IMR-90 (cell line): ENCODE data around the gene UBASH3A. TPM values are rescaled to one million over a fixed set of nuclear protein-coding genes. Genes with fewer than 3 reads are reported as not detected.

ENCODE experiments used
- ATAC-seq: fragments of 200-7000 bp; cut with Tn5 transposase; 2 replicates; pipeline ENCODE4 v1.9.1; 2020; ENCODE audit warnings: low read depth, mild to moderate bottlenecking, moderate library complexity
- BruUV-seq: library from RNA; stranded (reverse); fragments of 400-500 nt; replicated peaks from 2 replicates; lab custom pipeline; 2021; lab: Mats Ljungman, UMichigan
- CTCF ChIA-PET: fragments of 300-600 bp; formaldehyde crosslinking; extraction: SDS; loops from one replicate; lab custom pipeline; 2021; ENCODE audit warnings: antibody characterized with exemption; lab: Yijun Ruan, JAX
- POLR2A ChIA-PET: fragments of 300-600 bp; sonication (Branson Sonifier 250); formaldehyde crosslinking; loops from one replicate; lab custom pipeline; 2022; ENCODE audit warnings: antibody characterized with exemption; ENCODE audit not compliant: unreplicated experiment; lab: Charles Lee
- DNase-seq: peaks from one replicate; pipeline ENCODE4 v3.0.0; 2013
- H2AFZ ChIP-seq: replicated peaks from 2 replicates; pipeline ENCODE3; 2013; ENCODE audit warnings: low read length, mild to moderate bottlenecking; ENCODE audit not compliant: poor library complexity
- H2AK5ac ChIP-seq: 2 replicates; pipeline ENCODE4 v1.6.1; 2013; ENCODE audit warnings: low read depth, low read length, inconsistent platforms
- H2AK9ac ChIP-seq: replicated peaks from 2 replicates; pipeline ENCODE3; 2013; ENCODE audit warnings: mild to moderate bottlenecking, low read depth, low read length, moderate library complexity; ENCODE audit not compliant: poor library complexity
- H2BK120ac ChIP-seq: 2 replicates; pipeline ENCODE4 v1.6.1; 2013; ENCODE audit warnings: low read depth, low read length, inconsistent platforms
- H2BK15ac ChIP-seq: 3 replicates; pipeline ENCODE4 v1.6.1; 2013; ENCODE audit warnings: low read depth, low read length, inconsistent platforms
- H2BK20ac ChIP-seq: 2 replicates; pipeline ENCODE4 v1.6.1; 2013; ENCODE audit warnings: low read depth, mild to moderate bottlenecking, inconsistent platforms, low read length, moderate library complexity
- H2BK5ac ChIP-seq: 2 replicates; pipeline ENCODE4 v1.6.1; 2013; ENCODE audit warnings: mild to moderate bottlenecking, low read depth, low read length, inconsistent platforms; ENCODE audit not compliant: poor library complexity, severe bottlenecking
- H3K14ac ChIP-seq: replicated peaks from 2 replicates; pipeline ENCODE4 v1.6.1; 2013; ENCODE audit warnings: low read depth, low read length, inconsistent platforms
- H3K18ac ChIP-seq: 2 replicates; pipeline ENCODE4 v1.6.1; 2013; ENCODE audit warnings: low read depth, low read length, control low read depth
- H3K23ac ChIP-seq: 2 replicates; pipeline ENCODE4 v1.6.1; 2013; ENCODE audit warnings: low read depth, low read length, inconsistent platforms
- H3K27ac ChIP-seq: 2 replicates; pipeline ENCODE4 v1.5.1; 2013; ENCODE audit warnings: mild to moderate bottlenecking, control low read depth, low read length; ENCODE audit not compliant: insufficient read depth
- H3K27me3 ChIP-seq: 2 replicates; pipeline ENCODE4 v1.6.1; 2013; ENCODE audit warnings: low read length; ENCODE audit not compliant: control insufficient read depth, insufficient read depth
- H3K36me3 ChIP-seq: 2 replicates; pipeline ENCODE4 v1.6.1; 2013; ENCODE audit warnings: low read length, mixed read lengths; ENCODE audit not compliant: control insufficient read depth, insufficient read depth
- H3K4ac ChIP-seq: 2 replicates; pipeline ENCODE4 v1.6.1; 2013; ENCODE audit warnings: low read depth, low read length, inconsistent platforms
- H3K4me1 ChIP-seq: 2 replicates; pipeline ENCODE4 v1.6.1; 2013; ENCODE audit warnings: low read length, mixed read lengths; ENCODE audit not compliant: control insufficient read depth, insufficient read depth
- H3K4me2 ChIP-seq: 2 replicates; pipeline ENCODE4 v1.6.1; 2013; ENCODE audit warnings: low read depth, mild to moderate bottlenecking, control low read depth, low read length, moderate library complexity
- H3K4me3 ChIP-seq: 2 replicates; pipeline ENCODE4 v1.5.1; 2013; ENCODE audit warnings: low read depth, mild to moderate bottlenecking, control low read depth, low read length, moderate library complexity; ENCODE audit not compliant: insufficient read depth
- H3K56ac ChIP-seq: 2 replicates; pipeline ENCODE4 v1.6.1; 2013; ENCODE audit warnings: low read length, inconsistent platforms; ENCODE audit not compliant: insufficient read depth; ENCODE audit errors: extremely low read depth
- H3K79me1 ChIP-seq, 2 experiments: 2 replicates each; pipeline ENCODE4 v1.6.1; 2013; ENCODE audit warnings: low read length in 2 of 2, inconsistent platforms in 1 of 2, low read depth in 1 of 2
- H3K9ac ChIP-seq: 2 replicates; pipeline ENCODE4 v1.6.1; 2013; ENCODE audit warnings: low read depth, low read length, control low read depth
- H3K9me1 ChIP-seq: 2 replicates; pipeline ENCODE4 v1.6.1; 2013; ENCODE audit warnings: low read length, inconsistent platforms; ENCODE audit not compliant: insufficient read depth
- H3K9me3 ChIP-seq: 2 replicates; pipeline ENCODE4 v1.6.1; 2013; ENCODE audit warnings: low read length; ENCODE audit not compliant: control insufficient read depth, insufficient read depth
- H4K20me1 ChIP-seq: 2 replicates; pipeline ENCODE4 v1.6.1; 2013; ENCODE audit warnings: low read length, inconsistent platforms; ENCODE audit not compliant: insufficient read depth
- H4K5ac ChIP-seq: 2 replicates; pipeline ENCODE4 v1.6.1; 2013; ENCODE audit warnings: mild to moderate bottlenecking, low read depth, low read length, control low read depth
- H4K8ac ChIP-seq, 2 experiments: 2 replicates each; pipeline ENCODE4 v1.6.1; 2013; ENCODE audit warnings: low read depth in 2 of 2, low read length in 2 of 2, control low read depth in 1 of 2, inconsistent platforms in 1 of 2
- H4K91ac ChIP-seq: 2 replicates; pipeline ENCODE4 v1.6.1; 2013; ENCODE audit warnings: low read depth, low read length, inconsistent platforms; ENCODE audit not compliant: insufficient read depth
- CEBPB ChIP-seq: IDR thresholded peaks from 2 replicates; pipeline ENCODE4 v1.6.1; 2012; ENCODE audit warnings: low read depth, low read length, improper control_type of control experiment
- CHD1 ChIP-seq: IDR thresholded peaks from 2 replicates; pipeline ENCODE4 v1.6.1; 2012; ENCODE audit warnings: low read depth, low read length, improper control_type of control experiment
- FOS ChIP-seq: fragments of 150-350 bp; IDR thresholded peaks from 2 replicates; pipeline ENCODE4 v1.6.1; 2016; ENCODE audit warnings: low read depth, low read length
- MXI1 ChIP-seq: IDR thresholded peaks from 2 replicates; pipeline ENCODE4 v1.6.1; 2012; ENCODE audit warnings: low read depth, mild to moderate bottlenecking, low read length, moderate library complexity, borderline replicate concordance
- NFE2L2 ChIP-seq: fragments of 150-350 bp; IDR thresholded peaks from 2 replicates; pipeline ENCODE4 v1.6.1; 2016; ENCODE audit warnings: low read depth, mild to moderate bottlenecking, low read length
- RAD21 ChIP-seq: IDR thresholded peaks from 2 replicates; pipeline ENCODE4 v1.6.1; 2012; ENCODE audit warnings: low read length, improper control_type of control experiment
- RCOR1 ChIP-seq: IDR thresholded peaks from 2 replicates; pipeline ENCODE4 v1.6.1; 2012; ENCODE audit warnings: mild to moderate bottlenecking, low read length, improper control_type of control experiment; ENCODE audit not compliant: insufficient replicate concordance
- RFX5 ChIP-seq: IDR thresholded peaks from 2 replicates; pipeline ENCODE4 v1.8.0; 2012; ENCODE audit warnings: low read depth, mild to moderate bottlenecking, low read length, moderate library complexity
- WGBS, 2 experiments: methylation state at CpG; one replicate each; pipeline versions ENCODE4 v1.1.5 to v1.1.7; 2013; ENCODE audit warnings: missing lambda C conversion rate in 2 of 2; ENCODE audit not compliant: insufficient read length in 1 of 2; ENCODE audit errors: extremely low coverage in 2 of 2; 5-methylcytosine and 5-hydroxymethylcytosine counted together
- dilution Hi-C: fragments of 300-500 bp; cut with HindIII; formaldehyde crosslinking; loops from one replicate; pipeline ENCODE4 v1.14.3; 2018; ENCODE audit warnings: low sequenced_read_pairs; ENCODE audit not compliant: unreplicated experiment
- in situ Hi-C: fragments of 300-500 bp; cut with MboI; formaldehyde crosslinking; loops from 3 replicates; pipeline ENCODE4 v1.14.3; 2019; ENCODE audit warnings: low sequenced_read_pairs, inconsistent platforms, mixed read lengths
- intact Hi-C: fragments of 100-400 bp; cut with micrococcal nuclease; formaldehyde crosslinking; loops from 2 replicates; pipeline ENCODE4 v1.10.0; 2022
- polyA plus RNA-seq, 3 experiments: library from polyadenylated mRNA; depleted of rRNA; stranded (reverse); fragments of >200 nt; gene quantifications; 2 replicates each; pipeline ENCODE4 v1.2.3, GENCODE V29; 2012; ENCODE audit warnings: low replicate concordance in 1 of 3
- total RNA-seq: library from RNA; depleted of rRNA; stranded (reverse); fragments of >200 nt; gene quantifications from 2 replicates; pipeline ENCODE4 v1.2.3, GENCODE V29; 2012

The UBASH3A gene
- total and polyA plus RNA-seq, 2 of the 4 experiments (the other 2 are of a cell fraction): not detected

- Histone ChIP-seq H3K23ac (no peak overlapping the region), H3K4me2 (no peak overlapping the region), H4K5ac (no peak overlapping the region), H3K27ac (no peak overlapping the region), H2AK9ac (no peak overlapping the region), H4K20me1 (no peaks in the 10 kb centered on the region), H3K79me1 (no peaks in the 10 kb centered on the region), H2BK20ac (no peak overlapping the region), H3K56ac (no peak overlapping the region), H3K4me1 (no peaks in the 10 kb centered on the region), H2AFZ (no peak overlapping the region), H2AK5ac (no peak overlapping the region), H3K36me3 (no peaks in the 10 kb centered on the region), H2BK5ac (no peak overlapping the region), H4K91ac (no peak overlapping the region), H3K4ac (no peak overlapping the region), H3K9ac (no peak overlapping the region), H4K8ac (no peak overlapping the region), H3K4me3 (no peak overlapping the region), H2BK15ac (no peak overlapping the region), H2BK120ac (no peak overlapping the region), H3K9me3 (no peaks in the 10 kb centered on the region), H3K27me3 (no peaks in the 10 kb centered on the region; the same call in 1 of the 2 replicates), H3K14ac (no peak overlapping the region), H3K18ac (no peak overlapping the region), H3K9me1 (no peaks in the 10 kb centered on the region)
- no peak for ATAC-seq
- WGBS, 2 experiments: 80% methylated on average over 4 of the region's 15 CpGs; no CpG with 5 or more reads in 1 of the 2 experiments
- intact Hi-C loops: no loop called here
- dilution Hi-C loops: no loop called here
- POLR2A ChIA-PET: no interaction called here
- BruUV-seq: no TSS peak
- in situ Hi-C loops: no loop called here
- DNase-seq: no peak
- TF ChIP-seq MXI1: no peak
- no peak for TF ChIP-seq RFX5
- TF ChIP-seq NFE2L2: no peak
- no peak for TF ChIP-seq CHD1
- TF ChIP-seq FOS: no peak
- TF ChIP-seq RCOR1: no peak
- no peak for TF ChIP-seq RAD21
- no peak for TF ChIP-seq CEBPB
- CTCF ChIA-PET: no interaction called here
Measured at GRCh38 chr21:42443181-42443785, 39.6 kb downstream of the UBASH3A start.
